IMR-90 (cell line): ENCODE data around the gene ERCC8.

ENCODE experiments used
- CEBPB ChIP-seq: IDR thresholded peaks from 2 replicates; pipeline ENCODE4 v1.6.1; 2012; ENCODE audit warnings: low read depth, low read length, improper control_type of control experiment
- CHD1 ChIP-seq: IDR thresholded peaks from 2 replicates; pipeline ENCODE4 v1.6.1; 2012; ENCODE audit warnings: low read depth, low read length, improper control_type of control experiment
- POLR2A ChIP-seq: IDR thresholded peaks from 2 replicates; pipeline ENCODE4 v1.6.1; 2012; ENCODE audit warnings: mild to moderate bottlenecking, low read depth, low read length
- SMC3 ChIP-seq: fragments of 150-350 bp; IDR thresholded peaks from 2 replicates; pipeline ENCODE4 v1.6.1; 2016; ENCODE audit warnings: low read depth, mild to moderate bottlenecking, antibody characterized with exemption, low read length, moderate library complexity
- TF ChIP-seq, protein P1 (sequence below): conservative IDR thresholded peaks from 2 replicates; pipeline ENCODE4 v1.5.1; 2012; ENCODE audit warnings: mild to moderate bottlenecking, low read depth, low read length, improper control_type of control experiment
- TF ChIP-seq, protein P2 (sequence below): fragments of 150-350 bp; IDR thresholded peaks from 2 replicates; pipeline ENCODE4 v1.6.1; 2017; ENCODE audit warnings: mild to moderate bottlenecking, antibody characterized with exemption, low read length, low read depth

DNA sequence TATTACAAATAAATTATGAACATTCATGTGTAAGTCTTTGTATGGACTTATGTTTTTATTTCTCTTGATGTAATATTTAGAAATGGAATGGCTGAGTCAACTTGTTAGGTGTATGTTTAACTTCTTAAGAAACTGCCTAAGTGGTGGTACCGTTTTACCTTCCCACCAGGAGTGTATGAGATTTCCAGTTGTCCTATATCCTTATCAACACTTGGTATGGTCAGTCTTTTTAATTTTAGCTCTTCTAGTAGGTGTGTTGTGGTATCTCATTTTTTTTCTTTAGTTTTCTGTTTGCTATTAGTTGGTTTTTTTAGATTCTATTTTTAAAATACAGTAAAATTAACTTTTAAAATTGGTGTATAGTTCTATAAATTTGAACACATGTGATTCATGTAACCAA lies 3.9 kb upstream of the ERCC8 start:
- TF ChIP-seq, protein P1, sequence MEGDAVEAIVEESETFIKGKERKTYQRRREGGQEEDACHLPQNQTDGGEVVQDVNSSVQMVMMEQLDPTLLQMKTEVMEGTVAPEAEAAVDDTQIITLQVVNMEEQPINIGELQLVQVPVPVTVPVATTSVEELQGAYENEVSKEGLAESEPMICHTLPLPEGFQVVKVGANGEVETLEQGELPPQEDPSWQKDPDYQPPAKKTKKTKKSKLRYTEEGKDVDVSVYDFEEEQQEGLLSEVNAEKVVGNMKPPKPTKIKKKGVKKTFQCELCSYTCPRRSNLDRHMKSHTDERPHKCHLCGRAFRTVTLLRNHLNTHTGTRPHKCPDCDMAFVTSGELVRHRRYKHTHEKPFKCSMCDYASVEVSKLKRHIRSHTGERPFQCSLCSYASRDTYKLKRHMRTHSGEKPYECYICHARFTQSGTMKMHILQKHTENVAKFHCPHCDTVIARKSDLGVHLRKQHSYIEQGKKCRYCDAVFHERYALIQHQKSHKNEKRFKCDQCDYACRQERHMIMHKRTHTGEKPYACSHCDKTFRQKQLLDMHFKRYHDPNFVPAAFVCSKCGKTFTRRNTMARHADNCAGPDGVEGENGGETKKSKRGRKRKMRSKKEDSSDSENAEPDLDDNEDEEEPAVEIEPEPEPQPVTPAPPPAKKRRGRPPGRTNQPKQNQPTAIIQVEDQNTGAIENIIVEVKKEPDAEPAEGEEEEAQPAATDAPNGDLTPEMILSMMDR = no peak
- TF ChIP-seq SMC3 (no peak), CHD1 (no peak), POLR2A (no peak), CEBPB (no peak)
- TF ChIP-seq, protein P2, sequence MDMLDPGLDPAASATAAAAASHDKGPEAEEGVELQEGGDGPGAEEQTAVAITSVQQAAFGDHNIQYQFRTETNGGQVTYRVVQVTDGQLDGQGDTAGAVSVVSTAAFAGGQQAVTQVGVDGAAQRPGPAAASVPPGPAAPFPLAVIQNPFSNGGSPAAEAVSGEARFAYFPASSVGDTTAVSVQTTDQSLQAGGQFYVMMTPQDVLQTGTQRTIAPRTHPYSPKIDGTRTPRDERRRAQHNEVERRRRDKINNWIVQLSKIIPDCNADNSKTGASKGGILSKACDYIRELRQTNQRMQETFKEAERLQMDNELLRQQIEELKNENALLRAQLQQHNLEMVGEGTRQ = no peak
